Fibroblast of skin of left biceps (primary cell): ENCODE results near the gene CYP2U1.
"Not testable (repeated sequence)": the region's sequence is repeated elsewhere in the genome, so short reads cannot be mapped to it uniquely, and the experiment has no call there.

Experiments
- DNase-seq, 2 experiments: peaks; one replicate each; pipeline ENCODE4 v3.0.0-alpha.2; 2013; ENCODE audit warnings: low read depth in 2 of 2

The CYP2U1 gene

GRCh38 chr4:107930821-107931774 lies at the start of gene CYP2U1:
Gene CYP2U1 (plus strand): TSS chr4:107931549. CDS start chr4:107931644, 95 bp downstream.
- no peak for DNase-seq

- DNase-seq = no peak
These were observed 45.5 kb upstream of the CYP2U1 start for GRCh38 chr4:107885865-107886264.

GRCh38 chr4:107888237-107888636 lies 43.1 kb upstream of the CYP2U1 start:
- no peak for DNase-seq

GRCh38 chr4:107890779-107891178 lies 40.6 kb upstream of the CYP2U1 start:
- DNase-seq = no peak

GRCh38 chr4:107891299-107891698 lies 40.0 kb upstream of the CYP2U1 start:
- no peak for DNase-seq

GRCh38 chr4:107893171-107894137 lies 37.9 kb upstream of the CYP2U1 start:
- peak in 1 of 2 experiments; percentile 18 for DNase-seq

- no peak for DNase-seq
These were observed 37.2 kb upstream of the CYP2U1 start for GRCh38 chr4:107894138-107894603.

- DNase-seq = peak; percentile 91 to 94
These were observed 35.1 kb upstream of the CYP2U1 start for GRCh38 chr4:107896158-107896645.

GRCh38 chr4:107896646-107897045 lies 34.7 kb upstream of the CYP2U1 start:
- DNase-seq = peak in 1 of 2 experiments; percentile 29

GRCh38 chr4:107897823-107898222 lies 33.5 kb upstream of the CYP2U1 start:
- DNase-seq = no peak

- no peak for DNase-seq
These were observed 31.3 kb upstream of the CYP2U1 start for GRCh38 chr4:107900067-107900466.

- no peak for DNase-seq
These were observed 30.8 kb upstream of the CYP2U1 start for GRCh38 chr4:107900508-107900907.

GRCh38 chr4:107901213-107901934 lies 30.0 kb upstream of the CYP2U1 start:
- DNase-seq = no peak

GRCh38 chr4:107902715-107903114 lies 28.6 kb upstream of the CYP2U1 start:
- no peak for DNase-seq

- not testable (repeated sequence) for DNase-seq
These were observed 26.3 kb upstream of the CYP2U1 start for GRCh38 chr4:107905082-107905481.

GRCh38 chr4:107906458-107907100 lies 24.8 kb upstream of the CYP2U1 start:
- DNase-seq = no peak

- no peak for DNase-seq
These were observed 23.0 kb upstream of the CYP2U1 start for GRCh38 chr4:107908377-107908776.

GRCh38 chr4:107913283-107913899 lies 18.0 kb upstream of the CYP2U1 start:
- DNase-seq = peak in 1 of 2 experiments; percentile 16

GRCh38 chr4:107915220-107915619 lies 16.1 kb upstream of the CYP2U1 start:
- no peak for DNase-seq

- DNase-seq = no peak
These were observed 14.7 kb upstream of the CYP2U1 start for GRCh38 chr4:107916623-107917022.
